Esophagus squamous epithelium (tissue), 5 donors: Measurements from ENCODE around the gene BOLA2B. TPM values are rescaled to one million over a fixed set of nuclear protein-coding genes. Genes with fewer than 3 reads are reported as not detected.

Source experiments
- DNase-seq: peaks from one replicate; lab custom pipeline; 2025; lab: John Stamatoyannopoulos, UW
- H3K27ac ChIP-seq, 4 donors: fragments of 200-600 bp; sonication (generic); one replicate each; pipeline ENCODE4 v1.5.1; 2016 to 2019; ENCODE audit warnings: mild to moderate bottlenecking in 1 of 4
- H3K27me3 ChIP-seq, 4 donors: fragments of 200-600 bp; sonication (generic); 1 replicate in 3 of 4; 2 replicates in 1 of 4; pipeline versions ENCODE4 v1.5.1 to v1.6.0; 2017 to 2021; ENCODE audit warnings: antibody characterized with exemption in 1 of 4
- H3K36me3 ChIP-seq, 3 donors: fragments of 200-600 bp; sonication (generic); one replicate each; pipeline ENCODE4 v1.5.1; 2016 to 2019
- H3K4me1 ChIP-seq, 3 donors: fragments of 200-600 bp; sonication (generic); one replicate each; pipeline ENCODE4 v1.5.1; 2017 to 2019
- H3K4me3 ChIP-seq, 4 donors: fragments of 200-600 bp; sonication (generic); 1 replicate in 3 of 4; 2 replicates in 1 of 4; pipeline ENCODE4 v1.5.1; 2016 to 2019; ENCODE audit warnings: mild to moderate bottlenecking in 2 of 4, moderate library complexity in 1 of 4
- H3K9me3 ChIP-seq, 3 donors: fragments of 200-600 bp; sonication (generic); one replicate each; pipeline ENCODE4 v1.5.1; 2016 to 2019
- CTCF ChIP-seq, 6 experiments: fragments of 450-650 bp in 4 of 6; fragments of 200-600 bp in 2 of 6; sonication (generic) in 2 of 6; IDR thresholded peaks; one replicate each; pipeline ENCODE4 v1.5.1; 2016 to 2019; ENCODE audit warnings: antibody characterized with exemption in 6 of 6, mild to moderate bottlenecking in 4 of 6, moderate library complexity in 4 of 6
- POLR2A ChIP-seq, 4 donors: fragments of 450-650 bp; IDR thresholded peaks; one replicate each; pipeline ENCODE4 v1.6.1; 2017; ENCODE audit warnings: antibody characterized with exemption in 4 of 4, mild to moderate bottlenecking in 4 of 4, moderate library complexity in 3 of 4
- WGBS, 2 donors: methylation state at CpG; one replicate each; pipeline ENCODE4 v1.1.5; 2018; 5-methylcytosine and 5-hydroxymethylcytosine counted together
- intact Hi-C: fragments of 100-400 bp; cut with DNase I; formaldehyde crosslinking; loops from one replicate; pipeline ENCODE4 v1.15.0; 2022
- total RNA-seq, 4 donors: library from RNA; depleted of rRNA; stranded (reverse); fragments of >200 nt; gene quantifications; one replicate each; pipeline ENCODE4 v1.1.0, GENCODE V29; 2016
- donor health status: DM: yes; HTN: yes; CAD: no.

Gene BOLA2B
- total RNA-seq, 4 donors from 2014 or later, result 190 to 623 (median 313) TPM

GRCh38 chr16:30185683-30186421 lies 7.6 kb downstream of the BOLA2B start:
- WGBS, 2 donors, result 37 to 54% methylated on average over 2 to 4 of the region's 15 CpGs
- DNase-seq, result no peak
- Histone ChIP-seq H3K27ac (peak overlapping the region; percentile 31 to 91 (median 88)), H3K4me1 (peaks cover 4 to 49% (median 27%) of the 10 kb centered on the region in 3 donors), H3K4me3 (peak overlapping the region in 3 of 4 donors; percentile 10 to 78 (median 59)), H3K27me3 (no peaks in the 10 kb centered on the region), H3K9me3 (no peaks in the 10 kb centered on the region), H3K36me3 (peaks cover 0 to 6% (median 0%) of the 10 kb centered on the region in 3 donors)
- intact Hi-C loops, result no loop called here
- peak in 1 of 4 donors; percentile 21 for TF ChIP-seq POLR2A (IDR thresholded peaks at IDR 0.05)
- no peak for TF ChIP-seq CTCF (IDR thresholded peaks at IDR 0.05)

GRCh38 chr16:30184891-30185682 lies 8.4 kb downstream of the BOLA2B start:
- H3K4me1 ChIP-seq, result peaks cover 4 to 49% (median 27%) of the 10 kb centered on the region in 3 donors
- no peak for TF ChIP-seq POLR2A (IDR thresholded peaks at IDR 0.05)
- no peak for TF ChIP-seq CTCF (IDR thresholded peaks at IDR 0.05)
- intact Hi-C loops, result no loop called here
- H3K4me3 ChIP-seq, result peak overlapping the region; percentile 42 to 78 (median 58)
- H3K27me3 ChIP-seq, result no peaks in the 10 kb centered on the region
- peaks cover 0 to 6% (median 0%) of the 10 kb centered on the region in 3 donors for H3K36me3 ChIP-seq
- peak overlapping the region; percentile 54 to 91 (median 88) for H3K27ac ChIP-seq
- no peak for DNase-seq
- no peaks in the 10 kb centered on the region for H3K9me3 ChIP-seq
- 73 to 87% methylated on average over 3 to 6 of the region's 13 CpGs for WGBS, 2 donors

- Histone ChIP-seq H3K27me3 (no peaks in the 10 kb centered on the region), H3K4me1 (peaks cover 4 to 49% (median 27%) of the 10 kb centered on the region in 3 donors), H3K4me3 (peak overlapping the region; percentile 42 to 78 (median 58)), H3K36me3 (peaks cover 0 to 6% (median 0%) of the 10 kb centered on the region in 3 donors), H3K27ac (peak overlapping the region; percentile 54 to 91 (median 88)), H3K9me3 (no peaks in the 10 kb centered on the region)
- WGBS, 2 donors, result 18 to 28% methylated on average over 5 to 7 of the region's 24 CpGs
- intact Hi-C loops, result no loop called here
- TF ChIP-seq CTCF (IDR thresholded peaks at IDR 0.05) (no peak), POLR2A (IDR thresholded peaks at IDR 0.05) (peak in 1 of 4 donors; percentile 37)
- no peak for DNase-seq
Observed at GRCh38 chr16:30184096-30184890, 9.2 kb downstream of the BOLA2B start.

GRCh38 chr16:30183233-30184095 lies 10.0 kb downstream of the BOLA2B start, which contains the start of gene CORO1A:
Gene CORO1A (plus strand): TSS chr16:30183602. CDS start chr16:30185210, 1,608 bp downstream.
- WGBS, 2 donors, result 0 to 7% methylated on average over 6 to 23 of the region's 81 CpGs
- Histone ChIP-seq H3K9me3 (no peaks in the 10 kb centered on the region), H3K4me1 (peaks cover 4 to 49% (median 27%) of the 10 kb centered on the region in 3 donors), H3K27me3 (no peaks in the 10 kb centered on the region), H3K36me3 (peaks cover 0 to 6% (median 0%) of the 10 kb centered on the region in 3 donors), H3K4me3 (peak within 1 kb of the TSS; percentile 42 to 78 (median 58)), H3K27ac (peak within 1 kb of the TSS; percentile 87 to 91 (median 90))
- TF ChIP-seq CTCF (IDR thresholded peaks at IDR 0.05), result no peak
- peak in 2 of 4 donors; percentile 30 to 72 for TF ChIP-seq POLR2A (IDR thresholded peaks at IDR 0.05)
- intact Hi-C loops, result no loop called here
- no peak for DNase-seq
